ENCODE measurements around the gene CCNG1. TPM values are rescaled to one million over a fixed set of nuclear protein-coding genes. Genes with fewer than 3 reads are reported as not detected.
A peak's percentile ranks its signal among the peaks of the same experiment; 100 is the strongest.
"Not testable (repeated sequence)": the region's sequence is repeated elsewhere in the genome, so short reads cannot be mapped to it uniquely, and the experiment has no call there.

Gene CCNG1
- polyA plus RNA-seq, 2 of the 4 experiments (the other 2 are of a cell fraction): 76.5 to 80.8 TPM

GRCh38 chr5:163396818-163397340 lies 40.5 kb upstream of the CCNG1 start:
- H3K4me2 ChIP-seq; H3K4me1 ChIP-seq; ATAC-seq; H3K4me3 ChIP-seq; H3K9me3 ChIP-seq; POLR2A ChIA-PET; DNase-seq (ENCODE audit: low read depth in 1 of 2, low spot score in 1 of 2); H3K27ac ChIP-seq: not testable (repeated sequence)
- WGBS (ENCODE audit: missing lambda C conversion rate): 60% methylated on average over 9 of the region's 9 CpGs
- FAIRE-seq: peak; percentile 46
- CTCF ChIA-PET: interaction anchor here (3.5 kb wide), 1 partner anchor 11 kb away, joined by 21 read pairs; no protein-coding TSS in a partner anchor

- ATAC-seq (no peak), FAIRE-seq (no peak), DNase-seq (ENCODE audit: low read depth in 1 of 2, low spot score in 1 of 2) (no peak)
- no peak overlapping the region for H3K27ac ChIP-seq
- peaks cover 3% of the 10 kb centered on the region; the same call in 1 of the 3 replicates for H3K9me3 ChIP-seq
- CTCF ChIA-PET: interaction anchor here (3.5 kb wide), 1 partner anchor 11 kb away, joined by 21 read pairs; no protein-coding TSS in a partner anchor
- H3K4me3 ChIP-seq: no peak overlapping the region
- no peaks in the 10 kb centered on the region for H3K4me1 ChIP-seq
- H3K4me2 ChIP-seq: no peak overlapping the region
- TF ChIP-seq CEBPB (IDR thresholded peaks at IDR 0.05): no peak
- no peak for TF ChIP-seq POLR2A (IDR thresholded peaks at IDR 0.05; ENCODE audit: low read length)
- TF ChIP-seq TFCP2L1 (CRISPR knock-in tag; IDR thresholded peaks at IDR 0.05): no peak
- TF ChIP-seq RCOR1 (IDR thresholded peaks at IDR 0.05; ENCODE audit: low read depth, low read length): no peak
- TF ChIP-seq ZC3H11A (IDR thresholded peaks at IDR 0.05): no peak
- TF ChIP-seq ZNF302 (CRISPR knock-in tag; IDR thresholded peaks at IDR 0.05): no peak
- TF ChIP-seq CTCF (IDR thresholded peaks at IDR 0.05): no peak
- no peak for TF ChIP-seq CHD2 (IDR thresholded peaks at IDR 0.05; ENCODE audit: low read length, partially characterized antibody)
- no peak for TF ChIP-seq HOXA7 (CRISPR knock-in tag; IDR thresholded peaks at IDR 0.05)
- TF ChIP-seq RNF2 (IDR thresholded peaks at IDR 0.05; ENCODE audit: borderline replicate concordance, low read depth): no peak
- no peak for TF ChIP-seq MAZ (IDR thresholded peaks at IDR 0.05; ENCODE audit: borderline replicate concordance, low read depth, low read length)
- TF ChIP-seq BCL3 (IDR thresholded peaks at IDR 0.05): no peak
- POLR2A ChIA-PET: no interaction called here
Observed at GRCh38 chr5:163397354-163397753, 40.0 kb upstream of the CCNG1 start.

- TF ChIP-seq GATA3 (IDR thresholded peaks at IDR 0.05; ENCODE audit: borderline replicate concordance): no peak
- TF ChIP-seq RFX5 (IDR thresholded peaks at IDR 0.05): no peak
- no peak for TF ChIP-seq BCL3 (IDR thresholded peaks at IDR 0.05)
- peak; percentile 55 for TF ChIP-seq MAFK (IDR thresholded peaks at IDR 0.05; ENCODE audit: partially characterized antibody)
- TF ChIP-seq RAD21 (conservative IDR thresholded peaks at IDR 0.05 in 1 of 2, IDR thresholded peaks at IDR 0.05 in 1 of 2): no peak
- no peak for TF ChIP-seq REST (IDR thresholded peaks at IDR 0.05)
- TF ChIP-seq CBX8 (IDR thresholded peaks at IDR 0.05): no peak
- TF ChIP-seq RCOR1 (IDR thresholded peaks at IDR 0.05; ENCODE audit: low read depth, low read length): no peak
- WGBS (ENCODE audit: missing lambda C conversion rate): 55% methylated on average over 4 of the region's 4 CpGs
- ATAC-seq: no peak
- no peak overlapping the region for H3K4me3 ChIP-seq
- no peak overlapping the region for H3K4me2 ChIP-seq
- DNase-seq (ENCODE audit: low read depth in 1 of 2, low spot score in 1 of 2): no peak
- ChIA-PET POLR2A (no interaction called here), CTCF (interaction anchor here (1.2 to 2.5 kb wide), 2 partner anchors 9 to 94 kb away, joined by 3 to 15 read pairs; no protein-coding TSS in a partner anchor)
- H3K9me3 ChIP-seq: no peaks in the 10 kb centered on the region
- H3K4me1 ChIP-seq: no peaks in the 10 kb centered on the region
- no peak for FAIRE-seq
- H3K27ac ChIP-seq: no peak overlapping the region
Observed at GRCh38 chr5:163399923-163400322, 37.5 kb upstream of the CCNG1 start.
